Chondrocyte (in vitro differentiated cells): ENCODE measurements around the gene CELF5. TPM values are rescaled to one million over a fixed set of nuclear protein-coding genes. Genes with fewer than 3 reads are reported as not detected.

Experiments
- DNase-seq: peaks from one replicate; pipeline ENCODE4 v3.0.0; 2021; ENCODE audit warnings: mixed read lengths, low spot score
- H3K27ac Mint-ChIP-seq: one replicate; pipeline ENCODE4 v1.8.0; 2021; ENCODE audit warnings: mild to moderate bottlenecking, moderate library complexity, mixed read lengths; ENCODE audit not compliant: unreplicated experiment
- H3K27me3 Mint-ChIP-seq: 2 replicates; pipeline ENCODE4 v1.8.0; 2021; ENCODE audit warnings: low read depth, mixed read lengths
- H3K36me3 Mint-ChIP-seq: 2 replicates; pipeline ENCODE4 v1.8.0; 2021; ENCODE audit warnings: low read depth, mixed read lengths
- H3K4me1 Mint-ChIP-seq: 2 replicates; pipeline ENCODE4 v1.8.0; 2021; ENCODE audit warnings: low read depth, mild to moderate bottlenecking, mixed read lengths
- H3K4me3 Mint-ChIP-seq: one replicate; pipeline ENCODE4 v1.8.0; 2021; ENCODE audit warnings: mild to moderate bottlenecking, moderate library complexity, mixed read lengths; ENCODE audit not compliant: unreplicated experiment
- H3K9me3 Mint-ChIP-seq: 2 replicates; pipeline ENCODE4 v1.8.0; 2021; ENCODE audit warnings: low read depth, mixed read lengths
- total RNA-seq: library from RNA; stranded (reverse); gene quantifications from 3 replicates; pipeline ENCODE4 v1.2.1, GENCODE V29; 2021
- TF ChIP-seq, protein P1 (sequence below): fragments of 200-600 bp; sonication (generic); IDR thresholded peaks from 2 replicates; pipeline ENCODE4 v1.5.0; 2021; ENCODE audit warnings: antibody characterized with exemption, mild to moderate bottlenecking, moderate library complexity

CELF5 gene
- total RNA-seq, 1 donor from 2014 or later = 0.22 TPM

GRCh38 chr19:3277649-3278048, 53.2 kb downstream of the CELF5 start:
- TF ChIP-seq, protein P1, sequence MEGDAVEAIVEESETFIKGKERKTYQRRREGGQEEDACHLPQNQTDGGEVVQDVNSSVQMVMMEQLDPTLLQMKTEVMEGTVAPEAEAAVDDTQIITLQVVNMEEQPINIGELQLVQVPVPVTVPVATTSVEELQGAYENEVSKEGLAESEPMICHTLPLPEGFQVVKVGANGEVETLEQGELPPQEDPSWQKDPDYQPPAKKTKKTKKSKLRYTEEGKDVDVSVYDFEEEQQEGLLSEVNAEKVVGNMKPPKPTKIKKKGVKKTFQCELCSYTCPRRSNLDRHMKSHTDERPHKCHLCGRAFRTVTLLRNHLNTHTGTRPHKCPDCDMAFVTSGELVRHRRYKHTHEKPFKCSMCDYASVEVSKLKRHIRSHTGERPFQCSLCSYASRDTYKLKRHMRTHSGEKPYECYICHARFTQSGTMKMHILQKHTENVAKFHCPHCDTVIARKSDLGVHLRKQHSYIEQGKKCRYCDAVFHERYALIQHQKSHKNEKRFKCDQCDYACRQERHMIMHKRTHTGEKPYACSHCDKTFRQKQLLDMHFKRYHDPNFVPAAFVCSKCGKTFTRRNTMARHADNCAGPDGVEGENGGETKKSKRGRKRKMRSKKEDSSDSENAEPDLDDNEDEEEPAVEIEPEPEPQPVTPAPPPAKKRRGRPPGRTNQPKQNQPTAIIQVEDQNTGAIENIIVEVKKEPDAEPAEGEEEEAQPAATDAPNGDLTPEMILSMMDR = no peak
- no peak overlapping the region for H3K4me3 Mint-ChIP-seq
- peaks cover 38% of the 10 kb centered on the region for H3K27me3 Mint-ChIP-seq
- DNase-seq = no peak
- no peaks in the 10 kb centered on the region for H3K36me3 Mint-ChIP-seq
- H3K27ac Mint-ChIP-seq = no peak overlapping the region
- H3K9me3 Mint-ChIP-seq = no peaks in the 10 kb centered on the region
- peaks cover 7% of the 10 kb centered on the region for H3K4me1 Mint-ChIP-seq

GRCh38 chr19:3278294-3278693, 53.8 kb downstream of the CELF5 start:
- DNase-seq = no peak
- H3K9me3 Mint-ChIP-seq = no peaks in the 10 kb centered on the region
- no peak overlapping the region for H3K4me3 Mint-ChIP-seq
- TF ChIP-seq, protein P1 = no peak
- H3K4me1 Mint-ChIP-seq = peaks cover 7% of the 10 kb centered on the region
- H3K27ac Mint-ChIP-seq = no peak overlapping the region
- H3K36me3 Mint-ChIP-seq = no peaks in the 10 kb centered on the region
- peaks cover 40% of the 10 kb centered on the region for H3K27me3 Mint-ChIP-seq

DNA sequence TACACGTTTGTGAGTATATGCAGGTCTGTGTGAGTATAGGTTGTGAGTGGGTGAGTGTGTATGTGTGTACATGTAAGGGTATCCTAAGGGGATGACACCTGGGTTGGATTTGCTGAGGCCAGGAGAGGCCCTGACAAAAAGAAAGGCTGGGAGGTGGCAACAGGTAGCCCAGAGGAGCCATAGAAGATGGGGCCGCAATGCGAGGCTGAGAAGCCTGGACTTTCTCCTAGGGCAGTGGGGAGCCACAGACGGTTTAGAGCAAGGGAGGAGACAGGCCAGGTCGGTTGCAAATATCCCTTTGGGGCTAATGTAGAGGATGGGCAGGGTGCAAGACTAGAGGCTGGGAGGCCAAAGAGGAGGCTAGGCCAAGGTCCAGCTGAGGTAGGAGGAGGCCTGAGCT, 54.3 kb downstream of the CELF5 start:
- TF ChIP-seq, protein P1 = no peak
- peaks cover 39% of the 10 kb centered on the region for H3K27me3 Mint-ChIP-seq
- no peak overlapping the region for H3K27ac Mint-ChIP-seq
- H3K36me3 Mint-ChIP-seq = no peaks in the 10 kb centered on the region
- H3K4me3 Mint-ChIP-seq = no peak overlapping the region
- H3K4me1 Mint-ChIP-seq = peaks cover 7% of the 10 kb centered on the region
- DNase-seq = no peak
- H3K9me3 Mint-ChIP-seq = no peaks in the 10 kb centered on the region

- TF ChIP-seq, protein P1 = no peak
- Mint-ChIP-seq H3K4me3 (no peak overlapping the region), H3K27ac (no peak overlapping the region), H3K27me3 (peaks cover 44% of the 10 kb centered on the region), H3K9me3 (no peaks in the 10 kb centered on the region), H3K4me1 (peaks cover 7% of the 10 kb centered on the region), H3K36me3 (no peaks in the 10 kb centered on the region)
- DNase-seq = no peak
Observed at GRCh38 chr19:3279306-3279705, 54.8 kb downstream of the CELF5 start.

DNA sequence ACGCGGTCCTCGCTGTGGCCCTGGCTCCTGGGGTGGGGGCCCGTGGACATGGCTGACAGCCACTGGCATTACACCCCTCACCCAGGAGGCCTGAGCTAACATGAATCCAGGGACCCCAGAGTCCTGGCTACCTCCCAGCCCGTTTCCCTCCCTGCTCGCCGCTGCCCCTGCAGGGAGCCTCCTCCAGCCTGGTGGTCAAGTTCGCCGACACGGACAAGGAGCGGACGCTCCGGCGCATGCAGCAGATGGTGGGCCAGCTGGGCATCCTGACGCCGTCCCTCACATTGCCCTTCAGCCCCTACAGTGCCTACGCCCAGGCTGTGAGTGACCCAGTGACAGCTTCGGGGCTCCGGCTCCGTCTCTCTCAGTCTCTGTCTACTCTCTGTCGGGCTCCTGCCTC, 56.6 kb downstream of the CELF5 start:
- no peak overlapping the region for H3K27ac Mint-ChIP-seq
- H3K4me1 Mint-ChIP-seq = no peaks in the 10 kb centered on the region
- no peaks in the 10 kb centered on the region for H3K9me3 Mint-ChIP-seq
- no peaks in the 10 kb centered on the region for H3K36me3 Mint-ChIP-seq
- no peak overlapping the region for H3K4me3 Mint-ChIP-seq
- TF ChIP-seq, protein P1 = no peak
- no peak for DNase-seq
- peaks cover 43% of the 10 kb centered on the region for H3K27me3 Mint-ChIP-seq
